Upper lobe of right lung (tissue), 1 donor: ENCODE measurements around the gene TSTD2. TPM values are rescaled to one million over a fixed set of nuclear protein-coding genes. Genes with fewer than 3 reads are reported as not detected.

Source experiments
- ATAC-seq: fragments of 200-7000 bp; cut with Tn5 transposase; one replicate; pipeline ENCODE4 v1.9.1; 2020; ENCODE audit warnings: mild to moderate bottlenecking, moderate library complexity
- DNase-seq: peaks from one replicate; pipeline ENCODE4 v3.0.0-alpha.2; 2020
- H3K27ac ChIP-seq: fragments of 200-600 bp; one replicate; pipeline ENCODE4 v1.8.0; 2022
- H3K27me3 ChIP-seq: fragments of 200-600 bp; one replicate; pipeline ENCODE4 v1.8.0; 2022; ENCODE audit warnings: mild to moderate bottlenecking
- H3K36me3 ChIP-seq: fragments of 200-600 bp; one replicate; pipeline ENCODE4 v1.8.0; 2022
- H3K4me1 ChIP-seq: fragments of 200-600 bp; one replicate; pipeline ENCODE4 v1.8.0; 2022
- H3K4me3 ChIP-seq: fragments of 200-600 bp; one replicate; pipeline ENCODE4 v1.8.0; 2022; ENCODE audit warnings: mild to moderate bottlenecking
- H3K9me3 ChIP-seq: fragments of 200-600 bp; one replicate; pipeline ENCODE4 v1.8.0; 2022
- intact Hi-C: fragments of 100-400 bp; cut with DNase I; formaldehyde crosslinking; loops from one replicate; pipeline ENCODE4 v1.11.0; 2022
- total RNA-seq: library from RNA; stranded (reverse); fragmentation: NEBNext Ultra II Directional; extraction: Animal tissue kit (Norgen Biotek cat#: 25700); gene quantifications from one replicate; pipeline ENCODE4 v1.2.1, GENCODE V29; 2021
- TF ChIP-seq, protein P1 (sequence below): fragments of 200-600 bp; IDR thresholded peaks from one replicate; pipeline ENCODE4 v1.8.0; 2022; ENCODE audit warnings: antibody characterized with exemption
- donor health status: DM: no; HTN: yes; CAD: no; lungs with severe emphysema.

The TSTD2 gene
- total RNA-seq, 1 donor from 2014 or later, result 20.0 TPM

DNA sequence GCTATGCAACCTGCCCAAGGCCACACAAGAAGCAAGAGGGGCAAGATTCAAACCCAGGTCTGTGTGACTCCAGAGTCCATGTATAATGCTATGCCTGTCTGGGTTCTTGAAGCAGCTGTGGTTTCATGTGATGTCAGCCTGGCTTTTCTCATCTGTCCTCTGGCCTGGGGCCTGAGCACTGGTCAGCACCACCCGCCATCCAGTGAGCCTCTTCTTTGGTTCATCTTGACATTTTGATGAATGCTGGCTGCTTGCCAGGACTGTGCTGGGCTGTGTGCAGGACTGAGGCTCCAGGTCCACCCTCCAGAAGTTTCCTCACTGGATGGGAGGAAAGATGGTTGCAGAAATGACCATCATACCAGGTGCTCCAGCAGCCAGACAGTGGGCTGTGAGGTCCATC is 61.5 kb downstream of the TSTD2 start:
- ATAC-seq, result no peak
- no peak overlapping the region for H3K27ac ChIP-seq

DNA sequence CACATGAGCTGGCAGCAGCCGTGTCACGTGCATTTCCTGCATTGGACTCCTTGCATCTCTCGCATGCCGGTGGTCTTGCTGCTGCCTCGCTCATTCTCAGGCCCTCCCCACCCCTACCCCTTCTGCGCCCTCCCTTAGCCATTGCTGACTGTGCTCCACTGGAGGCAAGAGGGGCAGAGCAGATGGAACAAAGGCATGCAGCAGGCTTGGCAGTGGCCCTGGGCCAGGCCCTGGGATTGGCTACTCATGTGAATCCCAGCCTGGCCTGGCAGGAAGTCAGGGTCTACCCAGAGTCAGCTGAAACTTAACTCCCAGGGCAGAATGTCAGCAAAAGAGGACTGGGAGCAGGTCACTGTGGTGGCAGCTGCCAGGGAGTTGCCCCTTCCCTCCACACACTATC is 62.3 kb downstream of the TSTD2 start:
- Histone ChIP-seq H3K27me3 (no peaks in the 10 kb centered on the region), H3K36me3 (peaks cover 9% of the 10 kb centered on the region), H3K9me3 (no peaks in the 10 kb centered on the region), H3K27ac (no peak overlapping the region), H3K4me1 (no peaks in the 10 kb centered on the region), H3K4me3 (no peak overlapping the region)
- peak; percentile 62 for DNase-seq
- no peak for ATAC-seq
- intact Hi-C loops, result no loop called here
- TF ChIP-seq, protein P1, sequence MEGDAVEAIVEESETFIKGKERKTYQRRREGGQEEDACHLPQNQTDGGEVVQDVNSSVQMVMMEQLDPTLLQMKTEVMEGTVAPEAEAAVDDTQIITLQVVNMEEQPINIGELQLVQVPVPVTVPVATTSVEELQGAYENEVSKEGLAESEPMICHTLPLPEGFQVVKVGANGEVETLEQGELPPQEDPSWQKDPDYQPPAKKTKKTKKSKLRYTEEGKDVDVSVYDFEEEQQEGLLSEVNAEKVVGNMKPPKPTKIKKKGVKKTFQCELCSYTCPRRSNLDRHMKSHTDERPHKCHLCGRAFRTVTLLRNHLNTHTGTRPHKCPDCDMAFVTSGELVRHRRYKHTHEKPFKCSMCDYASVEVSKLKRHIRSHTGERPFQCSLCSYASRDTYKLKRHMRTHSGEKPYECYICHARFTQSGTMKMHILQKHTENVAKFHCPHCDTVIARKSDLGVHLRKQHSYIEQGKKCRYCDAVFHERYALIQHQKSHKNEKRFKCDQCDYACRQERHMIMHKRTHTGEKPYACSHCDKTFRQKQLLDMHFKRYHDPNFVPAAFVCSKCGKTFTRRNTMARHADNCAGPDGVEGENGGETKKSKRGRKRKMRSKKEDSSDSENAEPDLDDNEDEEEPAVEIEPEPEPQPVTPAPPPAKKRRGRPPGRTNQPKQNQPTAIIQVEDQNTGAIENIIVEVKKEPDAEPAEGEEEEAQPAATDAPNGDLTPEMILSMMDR, result no peak

More for the DNA sequence above, 61.5 kb downstream of the TSTD2 start:
- intact Hi-C loops, result no loop called here
- peak; percentile 25 for DNase-seq
- no peak overlapping the region for H3K4me3 ChIP-seq
- no peaks in the 10 kb centered on the region for H3K9me3 ChIP-seq
- H3K4me1 ChIP-seq, result no peaks in the 10 kb centered on the region
- H3K36me3 ChIP-seq, result peaks cover 9% of the 10 kb centered on the region
- H3K27me3 ChIP-seq, result no peaks in the 10 kb centered on the region
- TF ChIP-seq, protein P1, result no peak

DNA sequence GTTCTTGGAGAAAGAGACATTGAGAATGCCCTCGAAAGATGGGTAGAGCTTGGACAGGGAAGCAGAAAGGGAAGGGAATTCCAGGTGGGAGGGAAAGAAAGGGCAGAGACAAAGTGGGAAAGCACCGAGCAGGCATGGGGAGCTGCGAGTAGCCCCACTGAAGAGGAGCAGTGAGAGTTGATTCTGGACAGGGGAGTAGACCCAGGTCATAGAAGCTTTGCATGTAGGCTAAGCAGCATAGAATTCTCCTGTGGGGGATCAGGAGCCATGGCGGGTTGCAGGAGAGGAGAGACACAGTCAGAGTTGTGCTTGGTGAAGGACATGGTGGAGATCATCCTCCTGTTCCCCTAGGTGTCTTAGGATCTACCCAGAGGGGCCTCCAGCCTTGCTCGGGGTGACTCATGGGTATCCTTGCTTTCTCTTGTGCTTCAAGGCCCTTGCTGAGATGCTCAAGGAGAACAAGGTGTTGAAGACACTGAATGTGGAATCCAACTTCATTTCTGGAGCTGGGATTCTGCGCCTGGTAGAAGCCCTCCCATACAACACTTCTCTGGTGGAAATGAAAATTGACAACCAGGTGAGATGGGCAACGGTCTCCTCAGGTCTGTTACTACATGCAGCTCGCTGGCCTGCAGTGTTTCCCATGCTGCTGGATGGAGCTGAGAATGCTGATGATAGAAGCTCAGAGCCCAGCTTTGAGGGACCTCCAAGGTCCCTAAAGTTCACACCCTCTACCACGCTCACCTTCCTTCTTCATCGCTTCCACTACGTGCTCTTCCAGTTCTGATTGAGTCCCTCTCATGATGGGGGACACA is 64.5 kb downstream of the TSTD2 start:
- intact Hi-C loops, result no loop called here
- Histone ChIP-seq H3K4me3 (no peak overlapping the region), H3K27me3 (no peaks in the 10 kb centered on the region), H3K27ac (no peak overlapping the region), H3K9me3 (no peaks in the 10 kb centered on the region), H3K4me1 (peaks cover 6% of the 10 kb centered on the region), H3K36me3 (peaks cover 9% of the 10 kb centered on the region)
- TF ChIP-seq, protein P1, result no peak
- no peak for ATAC-seq
- peak; percentile 25 for DNase-seq

DNA sequence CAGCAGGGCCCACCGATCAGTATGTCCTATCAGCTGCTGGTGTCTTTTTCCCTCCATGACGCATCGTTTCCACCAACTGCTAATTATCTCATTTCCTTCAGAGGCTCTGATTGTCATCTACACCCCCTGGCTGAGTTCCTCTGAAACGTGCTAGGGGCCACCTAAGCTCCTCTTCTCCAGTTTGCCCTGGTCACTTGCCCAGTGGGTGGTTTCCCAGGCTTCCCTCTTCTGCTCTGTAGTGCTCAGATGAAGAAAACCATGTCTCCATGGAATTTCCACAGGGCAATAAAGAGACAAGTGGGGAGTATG is 65.3 kb downstream of the TSTD2 start:
- Histone ChIP-seq H3K9me3 (no peaks in the 10 kb centered on the region), H3K27me3 (no peaks in the 10 kb centered on the region), H3K36me3 (peaks cover 9% of the 10 kb centered on the region), H3K27ac (no peak overlapping the region), H3K4me1 (peaks cover 8% of the 10 kb centered on the region), H3K4me3 (no peak overlapping the region)
- ATAC-seq, result no peak
- intact Hi-C loops, result no loop called here
- TF ChIP-seq, protein P1, result no peak
- DNase-seq, result no peak

DNA sequence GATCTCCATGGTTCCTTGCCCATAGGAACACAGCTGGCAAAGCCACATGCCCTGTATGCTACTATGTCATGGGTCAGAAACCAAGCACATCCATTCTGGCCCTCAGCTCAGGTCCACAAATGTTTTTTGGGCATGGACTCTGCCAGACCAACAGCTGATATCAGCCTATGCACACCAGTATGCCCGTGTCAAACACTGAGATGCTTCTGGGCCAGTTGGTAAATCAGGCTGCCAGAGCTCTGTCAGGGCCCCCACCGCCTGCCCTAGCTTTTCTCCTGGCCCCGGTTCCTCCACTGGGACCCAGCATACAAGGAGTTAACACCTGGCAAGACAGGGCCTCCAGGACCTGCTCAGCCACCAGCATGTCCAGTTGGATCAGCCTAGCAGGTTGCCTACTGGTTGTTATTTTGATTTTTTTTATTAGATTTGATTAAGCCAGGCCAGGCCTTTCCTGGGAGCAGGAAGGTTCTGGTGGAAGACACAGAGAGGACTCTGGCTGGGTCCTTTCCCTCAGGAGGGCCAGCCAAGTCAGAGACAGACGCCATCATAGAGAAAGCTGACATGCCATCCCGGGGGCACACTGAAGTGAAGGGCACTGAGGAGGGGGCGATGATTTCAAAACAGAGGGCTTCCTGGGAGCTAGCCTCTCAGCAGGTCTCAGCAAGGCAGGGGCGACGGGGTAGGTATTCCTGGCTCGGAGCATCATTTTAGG is 65.8 kb downstream of the TSTD2 start:
- Histone ChIP-seq H3K36me3 (peaks cover 9% of the 10 kb centered on the region), H3K27me3 (no peaks in the 10 kb centered on the region), H3K9me3 (no peaks in the 10 kb centered on the region), H3K27ac (no peak overlapping the region), H3K4me1 (peaks cover 8% of the 10 kb centered on the region), H3K4me3 (no peak overlapping the region)
- intact Hi-C loops, result no loop called here
- DNase-seq (peak; percentile 41), ATAC-seq (no peak)
- TF ChIP-seq, protein P1, result no peak
